ENCODE results near the gene TAF1B. TPM values are rescaled to one million over a fixed set of nuclear protein-coding genes. Genes with fewer than 3 reads are reported as not detected.

Gene TAF1B
- total and polyA plus RNA-seq, 2 donors (not counting 1 experiment from before 2014, with no cell fraction given) = 19.5 to 32.9 TPM

GRCh38 chr2:9907402-9907801, 64.1 kb downstream of the TAF1B start:
- no peak for DNase-seq (ENCODE audit: low read depth in 2 of 2)
- H3K4me3 ChIP-seq (replicated peaks in 1 of 4; ENCODE audit: control extremely low read depth in 1 of 4, insufficient read depth in 1 of 4, low read depth in 3 of 4, low read length in 4 of 4) = no peak overlapping the region
- H3K9ac ChIP-seq (ENCODE audit: insufficient read depth, low read length) = no peak overlapping the region
- no peaks in the 10 kb centered on the region for H3K27me3 ChIP-seq (ENCODE audit: control insufficient read depth, insufficient read depth, low read length)
- H3K4me2 ChIP-seq (ENCODE audit: extremely low read depth, insufficient read depth, low read length) = no peak overlapping the region
- no peaks in the 10 kb centered on the region for H3K9me3 ChIP-seq (ENCODE audit: control insufficient read depth, insufficient read depth, low read depth, low read length)
- H2AFZ ChIP-seq (ENCODE audit: low read length) = no peak overlapping the region
- H4K20me1 ChIP-seq (ENCODE audit: control insufficient read depth, extremely low read depth, insufficient read depth, low read length) = no peaks in the 10 kb centered on the region
- TF ChIP-seq EZH2 (IDR thresholded peaks at IDR 0.05; ENCODE audit: low read length, missing control alignments) = no peak
- TF ChIP-seq, protein P1, sequence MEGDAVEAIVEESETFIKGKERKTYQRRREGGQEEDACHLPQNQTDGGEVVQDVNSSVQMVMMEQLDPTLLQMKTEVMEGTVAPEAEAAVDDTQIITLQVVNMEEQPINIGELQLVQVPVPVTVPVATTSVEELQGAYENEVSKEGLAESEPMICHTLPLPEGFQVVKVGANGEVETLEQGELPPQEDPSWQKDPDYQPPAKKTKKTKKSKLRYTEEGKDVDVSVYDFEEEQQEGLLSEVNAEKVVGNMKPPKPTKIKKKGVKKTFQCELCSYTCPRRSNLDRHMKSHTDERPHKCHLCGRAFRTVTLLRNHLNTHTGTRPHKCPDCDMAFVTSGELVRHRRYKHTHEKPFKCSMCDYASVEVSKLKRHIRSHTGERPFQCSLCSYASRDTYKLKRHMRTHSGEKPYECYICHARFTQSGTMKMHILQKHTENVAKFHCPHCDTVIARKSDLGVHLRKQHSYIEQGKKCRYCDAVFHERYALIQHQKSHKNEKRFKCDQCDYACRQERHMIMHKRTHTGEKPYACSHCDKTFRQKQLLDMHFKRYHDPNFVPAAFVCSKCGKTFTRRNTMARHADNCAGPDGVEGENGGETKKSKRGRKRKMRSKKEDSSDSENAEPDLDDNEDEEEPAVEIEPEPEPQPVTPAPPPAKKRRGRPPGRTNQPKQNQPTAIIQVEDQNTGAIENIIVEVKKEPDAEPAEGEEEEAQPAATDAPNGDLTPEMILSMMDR (conservative IDR thresholded peaks at IDR 0.05 in 1 of 2, IDR thresholded peaks at IDR 0.05 in 1 of 2; ENCODE audit: low read depth in 1 of 2, low read length in 2 of 2) = no peak
- no peak overlapping the region for H3K27ac ChIP-seq (ENCODE audit: insufficient read depth, low read length)
- H3K4me1 ChIP-seq (ENCODE audit: control insufficient read depth, extremely low read depth, insufficient read depth, low read length) = no peaks in the 10 kb centered on the region
- no peaks in the 10 kb centered on the region for H3K36me3 ChIP-seq (ENCODE audit: control insufficient read depth, insufficient read depth, low read length)
- no peaks in the 10 kb centered on the region for H3K79me2 ChIP-seq (ENCODE audit: control insufficient read depth, insufficient read depth, low read length)

GRCh38 chr2:9908639-9909038, 65.4 kb downstream of the TAF1B start:
- no peak overlapping the region for H3K4me2 ChIP-seq (ENCODE audit: extremely low read depth, insufficient read depth, low read length)
- no peak overlapping the region for H2AFZ ChIP-seq (ENCODE audit: low read length)
- no peak overlapping the region for H3K27ac ChIP-seq (ENCODE audit: insufficient read depth, low read length)
- TF ChIP-seq, protein P1 (conservative IDR thresholded peaks at IDR 0.05 in 1 of 2, IDR thresholded peaks at IDR 0.05 in 1 of 2; ENCODE audit: low read depth in 1 of 2, low read length in 2 of 2) = no peak
- no peak for TF ChIP-seq EZH2 (IDR thresholded peaks at IDR 0.05; ENCODE audit: low read length, missing control alignments)
- no peaks in the 10 kb centered on the region for H3K36me3 ChIP-seq (ENCODE audit: control insufficient read depth, insufficient read depth, low read length)
- H3K9ac ChIP-seq (ENCODE audit: insufficient read depth, low read length) = no peak overlapping the region
- no peaks in the 10 kb centered on the region for H3K27me3 ChIP-seq (ENCODE audit: control insufficient read depth, insufficient read depth, low read length)
- H3K4me1 ChIP-seq (ENCODE audit: control insufficient read depth, extremely low read depth, insufficient read depth, low read length) = no peaks in the 10 kb centered on the region
- no peaks in the 10 kb centered on the region for H4K20me1 ChIP-seq (ENCODE audit: control insufficient read depth, extremely low read depth, insufficient read depth, low read length)
- no peak for DNase-seq (ENCODE audit: low read depth in 2 of 2)
- H3K9me3 ChIP-seq (ENCODE audit: control insufficient read depth, insufficient read depth, low read depth, low read length) = no peaks in the 10 kb centered on the region
- no peaks in the 10 kb centered on the region for H3K79me2 ChIP-seq (ENCODE audit: control insufficient read depth, insufficient read depth, low read length)
- H3K4me3 ChIP-seq (replicated peaks in 1 of 4; ENCODE audit: control extremely low read depth in 1 of 4, insufficient read depth in 1 of 4, low read depth in 3 of 4, low read length in 4 of 4) = no peak overlapping the region

DNA sequence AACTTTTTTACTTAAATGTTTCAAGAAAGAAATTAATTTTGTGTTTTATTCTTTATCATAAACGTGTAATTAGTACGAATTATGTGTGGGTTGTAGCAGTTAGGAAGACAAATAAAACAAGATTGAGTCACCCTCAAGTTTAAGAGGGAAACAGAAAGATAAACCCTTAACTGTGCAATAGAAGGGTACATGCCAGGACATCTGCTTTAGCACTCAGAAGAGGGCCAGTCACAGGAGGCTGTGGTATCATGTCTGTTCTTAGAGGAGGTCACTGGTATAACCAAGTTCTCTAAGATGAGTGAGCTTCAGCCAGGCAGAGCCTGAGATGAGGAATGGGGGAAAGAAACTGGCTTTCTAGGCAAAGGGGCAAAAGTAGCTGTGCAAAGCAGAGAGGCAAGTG, 65.8 kb downstream of the TAF1B start:
- Histone ChIP-seq H4K20me1 (ENCODE audit: control insufficient read depth, extremely low read depth, insufficient read depth, low read length) (no peaks in the 10 kb centered on the region), H3K36me3 (ENCODE audit: control insufficient read depth, insufficient read depth, low read length) (no peaks in the 10 kb centered on the region), H3K4me1 (ENCODE audit: control insufficient read depth, extremely low read depth, insufficient read depth, low read length) (no peaks in the 10 kb centered on the region), H3K27me3 (ENCODE audit: control insufficient read depth, insufficient read depth, low read length) (no peaks in the 10 kb centered on the region), H3K9ac (ENCODE audit: insufficient read depth, low read length) (no peak overlapping the region), H3K4me2 (ENCODE audit: extremely low read depth, insufficient read depth, low read length) (no peak overlapping the region), H3K9me3 (ENCODE audit: control insufficient read depth, insufficient read depth, low read depth, low read length) (no peaks in the 10 kb centered on the region), H3K4me3 (replicated peaks in 1 of 4; ENCODE audit: control extremely low read depth in 1 of 4, insufficient read depth in 1 of 4, low read depth in 3 of 4, low read length in 4 of 4) (no peak overlapping the region), H2AFZ (ENCODE audit: low read length) (no peak overlapping the region), H3K79me2 (ENCODE audit: control insufficient read depth, insufficient read depth, low read length) (no peaks in the 10 kb centered on the region), H3K27ac (ENCODE audit: insufficient read depth, low read length) (no peak overlapping the region)
- DNase-seq (ENCODE audit: low read depth in 2 of 2) = peak; percentile 31 to 42
- TF ChIP-seq, protein P1 (conservative IDR thresholded peaks at IDR 0.05 in 1 of 2, IDR thresholded peaks at IDR 0.05 in 1 of 2; ENCODE audit: low read depth in 1 of 2, low read length in 2 of 2) = no peak
- no peak for TF ChIP-seq EZH2 (IDR thresholded peaks at IDR 0.05; ENCODE audit: low read length, missing control alignments)
